Effector CD8-positive, alpha-beta T cell (primary cell): ENCODE data around the gene GEMIN8.

ENCODE experiments used
- DNase-seq: peaks from one replicate; lab custom pipeline; 2025; lab: John Stamatoyannopoulos, UW

GEMIN8 gene

DNA sequence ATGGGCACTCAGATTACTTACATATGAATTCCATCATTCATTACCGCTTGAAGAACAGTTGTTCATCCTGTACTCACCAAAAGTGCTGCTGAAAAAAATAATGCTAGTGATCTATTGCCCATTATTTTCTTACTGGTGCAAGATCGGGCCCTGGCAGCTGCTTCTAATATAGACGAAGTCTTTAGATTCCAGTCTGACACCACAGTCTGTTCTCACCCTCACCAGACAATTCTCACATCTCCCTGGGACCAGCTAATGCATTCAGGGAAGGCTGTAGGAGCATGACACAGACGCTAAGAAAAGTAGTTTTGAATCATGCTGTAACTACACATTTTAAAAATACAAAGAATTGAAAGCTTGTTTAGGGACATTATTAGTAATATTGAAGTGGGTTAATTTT, 13.8 kb downstream of the GEMIN8 start:
- no peak for DNase-seq

DNA sequence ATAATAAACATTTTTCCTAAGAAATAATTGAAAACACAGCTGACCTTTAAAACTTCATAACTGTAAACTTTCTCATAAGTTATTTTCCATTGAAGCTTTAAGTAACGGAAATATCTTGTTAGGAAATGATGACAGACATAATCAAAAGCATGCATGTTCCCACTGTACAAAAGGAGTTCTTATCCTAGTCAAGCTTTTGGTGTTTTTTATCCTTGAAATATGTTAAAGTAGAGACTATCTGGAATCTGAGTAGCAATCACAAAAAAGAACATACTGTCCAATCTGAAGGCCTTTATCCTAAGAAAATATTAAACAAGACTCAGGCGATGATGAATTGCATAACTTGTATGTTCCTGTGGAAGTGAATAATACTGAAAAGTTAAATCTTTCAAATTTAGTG, 14.4 kb downstream of the GEMIN8 start:
- no peak for DNase-seq

DNA sequence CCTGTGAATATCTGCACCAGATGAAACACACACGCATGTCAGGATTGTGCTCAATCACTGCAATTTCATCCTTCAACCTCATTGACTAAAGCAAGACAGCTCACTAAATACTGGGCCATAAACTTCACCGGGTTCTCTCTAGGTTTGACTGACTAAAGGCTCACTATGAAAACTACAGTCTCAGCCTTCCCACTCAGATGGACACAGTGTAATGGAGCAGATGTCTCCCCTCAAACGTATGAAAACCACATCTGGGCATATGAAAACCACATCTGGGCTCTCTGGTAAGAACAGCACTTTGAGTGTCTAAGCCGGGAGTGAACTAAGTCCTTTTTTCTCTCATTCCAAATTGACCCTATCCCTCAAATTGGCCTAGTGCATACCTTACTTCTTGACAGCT, 15.2 kb downstream of the GEMIN8 start:
- DNase-seq, result no peak

DNA sequence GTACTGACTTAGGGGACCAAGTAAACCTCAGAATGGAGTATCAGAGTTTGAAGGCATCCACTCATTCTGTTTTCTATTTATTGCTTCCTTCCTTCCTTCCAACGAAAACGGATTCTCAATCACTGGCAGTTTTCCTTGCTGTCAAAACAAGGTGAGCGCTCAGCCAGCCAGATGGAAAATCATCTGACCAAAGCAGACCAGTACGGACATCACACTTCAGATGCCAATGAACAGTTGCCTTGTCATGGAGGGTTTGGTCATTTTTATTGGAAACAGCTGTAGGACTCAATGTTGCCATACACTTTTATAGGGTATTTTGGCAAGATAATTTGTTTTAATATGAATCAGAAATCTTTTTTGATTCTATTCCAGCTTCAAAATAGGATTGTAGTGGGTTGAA, 16.6 kb downstream of the GEMIN8 start:
- no peak for DNase-seq

DNA sequence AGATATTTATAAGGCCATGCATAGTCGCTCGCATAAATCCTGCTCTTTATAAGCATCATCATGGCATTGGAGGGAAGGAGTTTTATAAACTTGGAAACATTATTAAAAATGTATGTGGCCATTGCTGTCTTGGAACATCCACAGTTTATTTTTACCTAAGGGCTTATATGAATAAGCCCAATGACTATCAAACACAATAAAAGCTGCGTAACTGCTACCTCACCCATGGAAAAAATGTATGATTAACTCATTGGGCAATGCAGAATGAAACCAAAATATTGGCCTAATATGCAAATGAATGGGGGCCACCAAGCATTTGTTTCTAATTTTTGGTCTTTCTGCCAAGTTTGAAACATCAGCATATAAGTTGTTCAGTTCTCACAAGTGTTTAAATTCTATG, 19.1 kb downstream of the GEMIN8 start:
- DNase-seq, result no peak

DNA sequence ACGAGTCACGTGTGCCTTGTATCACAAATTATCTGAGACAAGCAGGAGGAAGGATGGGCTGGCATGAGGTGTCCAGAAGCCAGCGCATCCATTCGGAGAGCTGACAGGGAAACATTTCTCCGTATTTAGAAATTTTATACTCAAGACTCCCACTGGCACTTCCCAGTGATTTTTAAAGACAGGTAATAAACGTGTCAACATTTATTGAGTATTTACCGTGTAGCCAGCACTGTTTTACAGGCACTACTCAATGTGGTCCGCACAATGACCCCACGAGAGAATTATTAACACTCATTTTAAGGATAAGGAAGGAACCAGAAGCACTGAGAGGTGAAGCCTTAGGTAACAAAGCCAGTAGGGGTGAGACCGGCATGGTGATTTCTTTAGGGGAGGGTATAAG, 23.2 kb downstream of the GEMIN8 start:
- no peak for DNase-seq

DNA sequence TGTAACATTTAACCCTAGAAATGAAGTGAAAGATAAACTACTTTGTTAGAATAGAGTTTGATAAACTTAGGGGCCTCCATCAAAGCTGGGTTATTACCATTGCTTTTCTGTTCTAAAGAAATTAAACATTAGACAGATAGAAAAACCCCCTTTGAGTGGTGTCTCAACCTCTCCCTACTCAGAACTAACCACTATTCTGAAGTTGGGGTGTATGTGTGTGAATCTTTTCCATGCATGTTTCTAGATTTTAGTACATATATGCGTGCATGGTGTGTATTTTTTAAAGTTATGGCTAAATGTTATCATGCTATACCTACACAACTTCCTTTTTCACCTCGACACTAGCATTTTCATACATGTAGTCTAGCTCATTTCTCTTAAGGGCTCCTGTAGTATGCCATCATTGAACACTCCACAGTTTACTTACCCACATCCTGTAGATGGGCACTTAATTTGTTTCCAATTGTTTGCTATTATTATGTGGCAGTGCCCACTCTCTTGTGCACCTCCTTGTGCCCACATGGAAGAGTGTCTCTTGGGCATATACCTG, 25.7 kb downstream of the GEMIN8 start:
- no peak for DNase-seq

DNA sequence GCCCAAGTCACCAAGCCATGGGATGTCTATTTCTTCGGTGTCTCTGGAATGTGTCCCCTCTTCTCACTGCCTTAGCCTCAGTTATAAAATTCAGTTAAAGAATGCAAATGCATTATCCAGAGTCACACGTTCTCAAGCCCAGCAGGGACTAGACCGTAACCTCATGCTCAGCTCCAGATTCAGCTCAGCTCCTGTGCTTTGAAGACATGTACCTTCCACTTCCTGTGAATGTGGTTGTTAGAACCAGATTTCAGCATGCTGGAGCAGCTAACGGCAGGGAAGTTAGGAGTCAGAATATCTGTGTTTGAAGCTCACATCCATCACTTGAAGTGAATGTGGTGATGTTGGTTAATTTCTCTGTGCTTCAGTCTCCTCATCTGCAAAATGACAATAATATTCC, 26.7 kb downstream of the GEMIN8 start:
- DNase-seq, result no peak

DNA sequence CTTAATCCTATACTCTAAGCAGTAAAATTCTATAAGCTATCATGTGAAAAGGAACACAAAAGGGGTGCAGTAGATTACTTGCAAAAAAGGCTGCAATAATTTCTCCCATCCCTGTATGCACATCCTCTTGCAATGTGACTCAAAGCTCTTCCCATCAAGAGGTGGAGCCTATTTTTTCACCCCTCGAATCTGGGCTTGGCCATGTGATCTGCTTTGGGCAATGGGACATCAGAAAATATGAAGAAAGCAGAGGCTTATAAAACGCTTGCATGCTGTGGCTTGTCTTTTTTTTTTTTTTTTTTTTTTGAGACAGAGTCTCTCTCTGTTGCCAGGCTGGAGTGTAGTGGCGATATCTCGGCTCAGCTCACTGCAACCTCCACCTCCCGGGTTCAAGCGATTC, 33.0 kb downstream of the GEMIN8 start:
- no peak for DNase-seq

DNA sequence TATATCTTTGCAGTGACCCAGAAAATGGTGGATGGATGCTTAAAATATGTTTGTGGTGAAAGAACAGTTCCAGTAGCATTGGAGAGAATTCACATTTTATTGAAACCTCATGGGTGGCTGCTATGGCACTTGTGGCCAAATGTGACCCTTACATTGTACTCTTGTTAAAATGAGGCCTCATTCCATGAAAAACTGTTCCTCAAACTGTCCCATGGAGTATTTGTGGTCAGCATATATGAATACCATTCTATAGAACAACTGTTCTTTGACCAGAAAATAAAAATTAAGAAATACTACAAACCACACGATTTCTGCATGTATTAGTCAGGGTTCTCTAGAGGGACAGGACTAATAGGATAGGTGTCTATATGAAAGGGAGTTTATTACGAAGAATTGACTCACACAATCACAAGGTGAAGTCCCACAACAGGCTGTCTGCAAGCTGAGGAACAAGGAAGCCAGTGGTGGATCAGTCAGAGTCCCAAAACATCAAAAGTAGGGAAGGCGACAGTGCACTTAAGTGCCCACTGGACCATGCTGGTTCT, 35.1 kb downstream of the GEMIN8 start:
- no peak for DNase-seq

DNA sequence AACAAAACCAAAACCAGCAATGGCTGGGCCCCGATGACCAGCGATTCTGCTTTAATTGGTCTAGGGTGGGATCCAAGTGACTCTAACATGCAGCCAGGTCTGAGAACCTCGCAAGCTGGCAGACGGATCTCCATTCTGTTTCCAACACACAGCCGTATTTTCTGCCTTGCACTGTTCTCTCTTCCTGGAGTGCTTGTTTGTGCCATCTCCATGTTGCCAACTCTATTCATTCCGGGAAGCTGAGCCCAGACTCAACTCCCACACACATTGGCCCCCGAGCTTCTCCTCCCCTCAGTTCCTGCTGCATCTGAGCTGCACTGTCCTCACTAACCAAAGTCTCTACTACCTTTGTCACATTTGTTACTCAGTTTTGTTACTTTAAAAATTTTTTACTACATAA, 35.6 kb downstream of the GEMIN8 start:
- DNase-seq, result no peak

DNA sequence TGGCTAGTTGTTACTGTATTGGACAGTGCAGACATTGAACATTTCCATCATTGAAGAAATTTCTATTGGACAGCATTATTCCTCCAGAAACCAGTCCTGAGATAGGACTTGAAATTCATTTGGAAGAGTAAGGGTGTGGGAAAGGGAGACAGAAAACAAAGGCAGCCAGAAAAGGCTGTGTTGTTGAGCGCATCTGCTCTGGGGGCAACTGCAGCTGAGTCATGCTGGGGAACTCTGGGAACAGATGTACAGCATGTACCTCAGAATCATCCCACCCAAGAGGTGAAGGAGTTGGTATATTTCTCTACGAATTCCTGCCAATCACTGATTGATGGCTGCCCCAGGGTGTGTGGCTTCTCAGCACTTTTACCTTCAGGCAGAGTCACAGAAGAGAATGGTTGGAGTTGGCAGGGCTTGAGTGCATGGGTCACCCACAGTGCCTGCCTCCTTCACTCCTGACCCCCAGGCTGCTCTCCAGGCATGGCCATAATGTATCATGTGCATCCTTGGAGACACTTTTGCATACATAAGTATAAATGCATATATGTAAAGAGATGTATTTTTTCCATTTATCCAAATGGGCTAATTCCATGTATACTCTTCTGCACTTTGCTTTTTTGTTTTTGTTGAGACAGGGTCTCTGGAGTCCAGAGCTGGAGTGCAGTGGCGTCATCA, 39.4 kb downstream of the GEMIN8 start:
- DNase-seq, result no peak

DNA sequence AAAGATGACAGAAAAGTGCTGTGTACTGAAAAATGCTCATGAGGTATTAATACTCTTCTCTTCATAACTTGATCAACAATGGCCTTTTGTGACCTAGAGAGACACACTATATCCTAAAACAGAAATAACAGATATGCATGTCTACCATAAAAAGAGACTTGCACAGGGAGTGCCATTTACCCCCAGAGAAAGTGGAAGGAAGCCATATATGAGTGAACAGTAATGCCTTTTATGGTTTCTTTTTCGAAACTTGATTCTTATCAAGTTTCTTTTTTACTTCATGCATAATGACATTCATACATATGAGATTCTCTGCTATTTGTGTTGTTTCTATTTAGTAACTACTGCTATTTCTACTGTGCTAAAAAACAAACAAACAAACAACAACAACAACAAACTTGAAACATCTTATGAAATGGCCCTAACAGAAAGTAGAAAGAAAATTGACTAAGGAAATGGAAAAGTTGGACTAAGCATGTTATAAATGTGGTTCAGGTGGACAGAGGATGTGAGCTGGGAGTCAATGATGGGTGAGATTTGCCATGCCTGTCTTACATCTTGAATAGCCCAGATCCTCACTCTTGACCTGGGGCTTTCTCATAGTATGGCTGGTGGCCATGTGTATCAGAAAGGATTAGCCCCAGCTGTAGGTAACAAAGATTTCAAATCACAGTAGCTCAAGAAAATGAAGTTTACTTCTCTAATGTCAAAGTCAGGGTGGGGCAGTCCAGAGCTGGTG, 43.8 kb downstream of the GEMIN8 start:
- DNase-seq, result no peak

DNA sequence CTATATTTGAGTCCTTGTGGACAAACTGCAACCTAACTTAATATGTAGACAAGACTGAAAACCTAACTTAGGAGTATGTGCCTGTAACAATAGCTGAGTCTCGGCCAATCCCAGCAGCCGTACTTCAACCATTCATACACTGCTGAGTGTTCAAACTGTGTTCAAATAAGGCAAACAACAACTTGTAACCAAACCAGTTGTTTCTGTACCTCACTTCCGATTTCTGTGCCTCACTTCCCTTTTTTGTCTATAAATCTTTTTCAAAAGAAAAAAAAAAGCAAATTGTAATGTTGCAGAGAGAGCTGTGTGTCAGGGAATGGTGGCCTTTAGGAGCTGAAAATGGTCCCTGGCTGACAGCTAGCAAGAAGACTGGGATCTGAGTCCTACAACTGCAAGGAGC, 46.0 kb downstream of the GEMIN8 start:
- DNase-seq, result no peak

DNA sequence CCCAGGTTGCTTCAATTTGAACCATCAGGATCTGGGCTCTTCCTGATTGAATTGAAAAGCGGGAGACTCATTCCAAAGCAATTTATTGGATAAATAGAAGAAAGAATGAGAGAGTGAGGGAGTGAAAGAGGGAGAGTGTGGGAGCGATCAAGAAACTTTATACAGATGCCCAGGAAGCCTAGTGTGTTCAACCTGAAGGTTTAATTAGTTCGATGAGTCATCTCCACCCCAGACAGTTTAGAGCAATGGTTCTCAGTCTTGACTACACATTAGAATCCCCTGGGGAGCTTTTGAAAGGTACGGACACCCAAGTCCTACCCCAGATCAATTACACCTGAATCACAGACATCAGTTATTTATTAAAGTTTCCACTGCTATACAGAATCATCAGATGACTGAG, 61.5 kb downstream of the GEMIN8 start:
- DNase-seq, result no peak

DNA sequence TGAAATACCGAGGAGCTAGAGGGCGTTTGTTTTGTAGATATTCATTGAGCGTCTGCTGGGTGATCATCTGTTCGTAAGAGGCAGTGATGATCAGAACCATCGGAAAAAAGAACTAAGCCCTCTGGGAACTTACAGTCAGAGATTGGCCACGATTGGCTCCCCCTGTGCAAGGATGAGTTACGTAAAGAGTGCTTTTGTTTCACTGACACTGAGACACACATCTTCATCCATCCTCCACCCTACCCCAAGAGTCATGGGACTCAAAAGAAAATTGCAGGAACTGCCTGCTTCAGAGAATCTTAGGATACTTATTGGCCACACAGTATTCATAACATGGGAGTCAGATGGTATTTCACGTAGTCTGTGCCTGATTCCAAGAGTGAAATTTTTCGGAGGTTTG, 62.1 kb downstream of the GEMIN8 start:
- DNase-seq, result no peak

DNA sequence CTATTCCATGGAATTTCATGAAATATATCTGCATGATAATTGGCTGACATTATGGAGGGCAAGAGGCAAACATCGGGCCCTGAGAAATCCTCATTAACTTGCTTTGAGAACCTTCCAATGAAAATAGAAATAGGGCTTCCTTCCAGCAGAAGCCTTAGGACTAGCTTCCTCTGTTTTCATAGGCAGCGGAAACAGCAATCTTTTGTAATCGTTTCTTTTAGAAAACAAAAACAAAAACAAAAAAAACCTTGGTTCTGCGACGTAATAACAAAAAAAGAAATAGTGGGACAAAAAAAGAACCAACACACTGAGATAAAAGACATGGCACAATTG, 62.9 kb downstream of the GEMIN8 start:
- DNase-seq, result no peak

DNA sequence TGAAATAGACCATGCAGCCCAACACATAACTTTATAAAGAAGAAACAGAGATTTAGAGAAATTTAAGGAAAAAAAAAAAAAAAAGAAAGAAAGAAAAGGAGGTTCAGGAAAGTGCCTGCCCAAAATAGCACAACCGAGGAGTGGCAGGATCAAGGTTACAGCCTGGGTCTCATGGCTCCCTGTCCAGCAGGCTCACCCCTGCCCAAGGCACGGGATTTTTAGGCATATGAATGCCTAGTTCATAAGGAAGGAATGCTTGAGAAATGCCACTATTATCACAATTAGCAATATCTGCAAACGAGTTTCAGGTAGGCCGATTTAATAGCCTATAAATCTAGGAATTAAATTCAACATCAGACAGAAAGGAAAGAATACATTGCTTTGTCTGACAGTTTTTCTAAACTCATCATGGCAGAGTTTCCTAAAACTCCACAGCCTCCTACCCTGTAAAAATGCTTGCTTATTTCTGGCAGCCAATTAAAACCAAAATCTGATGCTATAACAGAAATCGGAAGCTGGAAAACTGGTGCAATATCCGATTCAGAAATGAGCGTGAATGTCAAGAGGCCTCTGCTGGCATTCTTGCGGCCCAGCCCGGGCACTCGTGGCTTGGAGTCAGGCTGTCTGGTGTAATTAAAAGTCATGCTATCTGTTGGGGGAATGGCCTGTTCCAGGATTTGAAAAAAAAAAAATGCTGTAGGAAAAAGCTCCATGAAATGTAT, 63.5 kb downstream of the GEMIN8 start:
- DNase-seq, result no peak

DNA sequence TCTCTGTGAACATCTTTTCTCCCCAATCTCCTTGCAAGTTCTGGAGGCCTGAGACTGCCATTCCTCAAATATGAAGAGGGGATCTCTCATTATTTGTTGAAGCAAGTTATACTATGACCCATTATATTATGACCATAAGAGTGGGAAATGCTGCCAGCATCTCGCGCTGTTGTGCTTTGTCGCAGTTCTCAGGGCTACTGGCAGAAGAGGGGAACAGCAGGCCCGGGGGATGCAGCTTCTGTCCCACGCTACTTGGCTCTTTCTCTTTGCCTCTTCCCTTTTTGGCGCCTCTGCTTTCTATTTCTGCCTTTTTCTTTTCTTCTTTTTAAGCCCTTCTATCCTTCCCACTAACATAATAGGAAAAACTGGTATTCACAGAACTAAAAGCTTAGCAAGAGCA, 64.2 kb downstream of the GEMIN8 start:
- no peak for DNase-seq

DNA sequence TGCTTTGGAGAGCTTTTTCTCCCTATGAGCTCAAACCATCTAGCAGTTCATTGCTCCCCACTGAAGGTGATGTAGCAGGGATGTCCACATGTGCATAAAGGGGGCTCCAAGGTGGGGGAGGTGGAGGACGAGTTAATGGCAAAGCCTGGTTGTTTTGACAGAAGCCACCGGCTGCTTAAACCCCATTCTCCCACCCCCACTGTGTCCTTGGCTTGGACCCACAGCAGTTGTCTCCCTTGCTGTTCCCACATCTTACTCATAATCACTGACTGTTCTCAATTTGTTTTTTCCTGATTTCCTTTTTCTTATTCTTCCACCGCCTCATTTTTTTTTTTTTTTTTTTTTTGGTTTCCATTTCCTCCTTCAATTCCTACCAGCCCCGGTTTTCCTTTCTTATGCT, 72.7 kb downstream of the GEMIN8 start:
- DNase-seq, result no peak
